ENCODE data around the gene NRG2. TPM values are rescaled to one million over a fixed set of nuclear protein-coding genes. Genes with fewer than 3 reads are reported as not detected.

Gene NRG2
- total and polyA plus RNA-seq, 2 of the 4 experiments (the other 2 are of a cell fraction): 0.18 TPM; not detected in 1

DNA sequence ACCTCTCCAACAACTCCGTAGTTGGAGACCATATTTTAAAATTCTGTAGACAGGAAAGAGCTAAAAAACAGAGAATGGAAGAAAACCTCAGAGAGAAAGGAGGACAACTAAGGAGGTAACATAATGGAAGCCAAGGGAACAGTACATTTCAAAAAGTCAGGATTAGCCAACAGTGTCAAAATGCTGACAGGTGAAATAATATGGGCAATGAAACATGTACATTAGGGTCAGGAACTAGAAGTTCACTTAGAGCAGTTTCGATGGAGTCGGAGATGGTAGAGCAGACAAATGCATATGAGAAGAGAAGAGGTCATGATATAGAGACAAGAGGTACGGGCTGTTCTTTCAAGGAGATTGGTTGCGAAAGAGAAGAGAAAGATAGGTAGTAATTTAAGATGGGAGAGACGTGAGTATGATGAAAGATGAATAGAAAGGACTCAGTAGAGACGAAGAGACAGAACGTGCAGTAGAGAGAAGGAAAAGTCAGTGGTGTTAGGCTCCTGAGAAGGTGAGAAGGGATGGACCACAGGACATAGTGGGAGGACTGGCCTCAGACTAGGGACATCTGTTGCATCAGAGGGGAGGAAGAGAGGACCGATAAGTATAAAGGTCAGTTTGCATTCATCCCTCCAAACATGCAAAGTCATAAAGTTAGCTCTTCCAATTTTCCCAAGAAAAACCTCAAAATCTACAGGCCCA, 25.6 kb downstream of the NRG2 start:
- Histone ChIP-seq H2AK9ac (replicated peaks; ENCODE audit: low read depth, low read length, poor library complexity) (no peak overlapping the region), H3K27ac (ENCODE audit: insufficient read depth, low read length) (no peak overlapping the region), H3K4me3 (ENCODE audit: insufficient read depth, low read depth, low read length) (no peak overlapping the region), H4K20me1 (ENCODE audit: insufficient read depth, low read length) (no peaks in the 10 kb centered on the region), H3K56ac (ENCODE audit: extremely low read depth, insufficient read depth, low read length) (no peak overlapping the region), H2BK15ac (ENCODE audit: low read depth, low read length) (no peak overlapping the region), H3K23ac (ENCODE audit: low read depth, low read length) (no peak overlapping the region), H3K27me3 (ENCODE audit: control insufficient read depth, insufficient read depth, low read length) (peaks cover 44% of the 10 kb centered on the region), H3K18ac (ENCODE audit: low read depth, low read length) (no peak overlapping the region), H2AK5ac (ENCODE audit: low read depth, low read length) (no peak overlapping the region), H3K9ac (ENCODE audit: low read depth, low read length) (no peak overlapping the region), H3K36me3 (ENCODE audit: control insufficient read depth, insufficient read depth, low read length) (no peaks in the 10 kb centered on the region), H3K9me1 (ENCODE audit: insufficient read depth, low read length) (no peaks in the 10 kb centered on the region), H2BK20ac (ENCODE audit: low read depth, low read length) (no peak overlapping the region), H3K4ac (ENCODE audit: low read depth, low read length) (no peak overlapping the region), H2BK5ac (ENCODE audit: low read depth, low read length, poor library complexity, severe bottlenecking) (no peak overlapping the region), H3K4me1 (ENCODE audit: control insufficient read depth, insufficient read depth, low read length) (no peaks in the 10 kb centered on the region), H2AFZ (replicated peaks; ENCODE audit: low read length, poor library complexity) (no peak overlapping the region), H4K8ac (ENCODE audit: low read depth in 2 of 2, low read length in 2 of 2) (no peak overlapping the region), H3K14ac (replicated peaks; ENCODE audit: low read depth, low read length) (no peak overlapping the region), H3K4me2 (ENCODE audit: low read depth, low read length) (no peak overlapping the region), H4K91ac (ENCODE audit: insufficient read depth, low read depth, low read length) (no peak overlapping the region), H4K5ac (ENCODE audit: low read depth, low read length) (no peak overlapping the region), H2BK120ac (ENCODE audit: low read depth, low read length) (no peak overlapping the region), H3K9me3 (ENCODE audit: control insufficient read depth, insufficient read depth, low read length) (no peaks in the 10 kb centered on the region; the same call in 1 of the 2 replicates), H3K79me1 (ENCODE audit: low read depth in 1 of 2, low read length in 2 of 2) (no peaks in the 10 kb centered on the region)
- in situ Hi-C loops (cut with MboI; ENCODE audit: low sequenced_read_pairs) (no loop called here), intact Hi-C loops (cut with micrococcal nuclease) (no loop called here), dilution Hi-C loops (cut with HindIII; ENCODE audit: low sequenced_read_pairs, unreplicated experiment) (no loop called here)
- TF ChIP-seq, protein P1, sequence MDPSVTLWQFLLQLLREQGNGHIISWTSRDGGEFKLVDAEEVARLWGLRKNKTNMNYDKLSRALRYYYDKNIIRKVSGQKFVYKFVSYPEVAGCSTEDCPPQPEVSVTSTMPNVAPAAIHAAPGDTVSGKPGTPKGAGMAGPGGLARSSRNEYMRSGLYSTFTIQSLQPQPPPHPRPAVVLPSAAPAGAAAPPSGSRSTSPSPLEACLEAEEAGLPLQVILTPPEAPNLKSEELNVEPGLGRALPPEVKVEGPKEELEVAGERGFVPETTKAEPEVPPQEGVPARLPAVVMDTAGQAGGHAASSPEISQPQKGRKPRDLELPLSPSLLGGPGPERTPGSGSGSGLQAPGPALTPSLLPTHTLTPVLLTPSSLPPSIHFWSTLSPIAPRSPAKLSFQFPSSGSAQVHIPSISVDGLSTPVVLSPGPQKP (IDR thresholded peaks at IDR 0.05; ENCODE audit: borderline replicate concordance, low read depth, low read length): no peak
- TF ChIP-seq MAZ (IDR thresholded peaks at IDR 0.05; ENCODE audit: borderline replicate concordance, low read depth, low read length): no peak
- TF ChIP-seq NFE2L2 (IDR thresholded peaks at IDR 0.05; ENCODE audit: low read depth, low read length): no peak
- TF ChIP-seq POLR2A (IDR thresholded peaks at IDR 0.05; ENCODE audit: low read depth, low read length): no peak
- TF ChIP-seq, protein P2, sequence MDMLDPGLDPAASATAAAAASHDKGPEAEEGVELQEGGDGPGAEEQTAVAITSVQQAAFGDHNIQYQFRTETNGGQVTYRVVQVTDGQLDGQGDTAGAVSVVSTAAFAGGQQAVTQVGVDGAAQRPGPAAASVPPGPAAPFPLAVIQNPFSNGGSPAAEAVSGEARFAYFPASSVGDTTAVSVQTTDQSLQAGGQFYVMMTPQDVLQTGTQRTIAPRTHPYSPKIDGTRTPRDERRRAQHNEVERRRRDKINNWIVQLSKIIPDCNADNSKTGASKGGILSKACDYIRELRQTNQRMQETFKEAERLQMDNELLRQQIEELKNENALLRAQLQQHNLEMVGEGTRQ (IDR thresholded peaks at IDR 0.05; ENCODE audit: low read depth, low read length): no peak
- TF ChIP-seq MAFK (IDR thresholded peaks at IDR 0.05; ENCODE audit: low read depth, low read length): peak; percentile 49
- 75 to 100% methylated on average over 5 to 7 of the region's 9 CpGs for WGBS, 2 experiments (ENCODE audit: extremely low coverage in 2 of 2, insufficient read length in 1 of 2)
- no TSS peak for BruUV-seq (replicated peaks)
- ChIA-PET POLR2A (ENCODE audit: unreplicated experiment) (no interaction called here), CTCF (no interaction called here)
- DNase-seq (no peak), ATAC-seq (ENCODE audit: low read depth) (no peak)

Measured in IMR-90 (cell line).